BLaER1 treated with 17β-estradiol and CSF1 and Interleukin-3, amounts not matched to agents 10 nM and 100 nM (cell line): ENCODE measurements around the gene GABRG3.

Experiments
- H3K27ac ChIP-seq, 11 experiments: shearing (Covaris generic); formaldehyde crosslinking; 2 replicates each; pipeline ENCODE4 v1.8.1; 2022
- H3K27me3 ChIP-seq, 11 experiments: shearing (Covaris generic); formaldehyde crosslinking; 2 replicates each; pipeline ENCODE4 v1.8.1; 2022
- H3K36me3 ChIP-seq, 11 experiments: shearing (Covaris generic); formaldehyde crosslinking; 2 replicates each; pipeline ENCODE4 v1.8.1; 2022
- H3K4me1 ChIP-seq, 10 experiments: shearing (Covaris generic); formaldehyde crosslinking; 2 replicates each; pipeline ENCODE4 v1.8.1; 2022
- H3K4me2 ChIP-seq, 11 experiments: shearing (Covaris generic); formaldehyde crosslinking; 2 replicates each; pipeline ENCODE4 v1.8.1; 2022
- H3K4me3 ChIP-seq, 10 experiments: shearing (Covaris generic); formaldehyde crosslinking; 2 replicates each; pipeline ENCODE4 v1.8.1; 2022
- H3K9ac ChIP-seq, 11 experiments: shearing (Covaris generic); formaldehyde crosslinking; 2 replicates each; pipeline ENCODE4 v1.8.1; 2022
- H3K9me3 ChIP-seq, 11 experiments: shearing (Covaris generic); formaldehyde crosslinking; replicated peaks in 1 of 11; 2 replicates each; pipeline ENCODE4 v1.8.1; 2022
- H4K20me1 ChIP-seq, 11 experiments: shearing (Covaris generic); formaldehyde crosslinking; 2 replicates each; pipeline ENCODE4 v1.8.1; 2022
- Cebpa-rat ChIP-seq, 11 experiments: shearing (Covaris generic); IDR thresholded peaks; 2 replicates each; pipeline ENCODE4 v1.8.1; 2022

Gene GABRG3

DNA sequence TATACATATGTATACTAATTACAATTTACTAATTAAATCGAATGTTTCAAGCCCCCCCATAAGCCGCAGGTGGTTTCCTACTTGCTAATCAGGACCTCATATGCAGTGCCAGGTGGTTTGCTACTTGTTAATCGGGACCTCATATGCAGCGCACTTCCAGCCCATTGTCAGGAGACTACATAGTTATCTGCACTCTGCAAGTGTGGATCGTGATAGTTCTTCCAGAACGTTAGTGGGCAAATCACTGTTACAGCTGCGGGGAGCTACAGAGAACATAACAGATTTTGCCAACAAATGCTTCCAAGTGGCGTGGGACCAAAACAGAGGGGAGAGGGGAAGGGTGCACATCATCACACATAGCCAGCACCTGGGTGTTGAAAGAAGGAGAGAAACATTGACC is 558.4 kb downstream of the GABRG3 start:
- no peak overlapping the region for H3K9ac ChIP-seq
- no peaks in the 10 kb centered on the region for H3K27me3 ChIP-seq
- no peaks in the 10 kb centered on the region for H3K36me3 ChIP-seq
- peaks cover 0 to 16% (median 6%) of the 10 kb centered on the region in 11 experiments; a peak in 12 of 22 replicates for H3K9me3 ChIP-seq
- no peak for TF ChIP-seq Cebpa-rat (IDR thresholded peaks at IDR 0.05)
- H3K4me1 ChIP-seq = no peaks in the 10 kb centered on the region
- H3K4me2 ChIP-seq = no peak overlapping the region
- no peak overlapping the region for H3K4me3 ChIP-seq
- no peak overlapping the region for H3K27ac ChIP-seq
- no peaks in the 10 kb centered on the region for H4K20me1 ChIP-seq

DNA sequence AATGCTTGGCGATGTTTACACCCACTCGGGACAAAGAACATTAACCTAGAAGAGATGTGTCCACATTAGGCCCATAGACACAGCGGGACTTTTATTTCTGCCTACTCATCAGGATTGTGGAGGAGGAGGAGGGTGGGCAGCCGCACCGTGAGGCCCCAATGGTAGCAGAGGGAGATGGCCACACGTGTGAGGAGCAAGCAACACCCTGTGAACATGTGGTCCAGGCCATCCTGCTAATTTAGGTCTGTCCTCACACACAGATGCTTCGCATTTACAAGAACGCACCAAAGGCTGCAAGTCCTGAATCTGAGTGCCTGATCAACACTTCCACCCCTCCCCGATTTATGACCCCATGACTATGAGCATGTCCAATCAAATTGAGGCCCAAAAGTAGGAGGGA is 560.0 kb downstream of the GABRG3 start:
- no peak overlapping the region for H3K9ac ChIP-seq
- no peaks in the 10 kb centered on the region for H4K20me1 ChIP-seq
- no peaks in the 10 kb centered on the region for H3K36me3 ChIP-seq
- H3K4me2 ChIP-seq = no peak overlapping the region
- no peak for TF ChIP-seq Cebpa-rat (IDR thresholded peaks at IDR 0.05)
- no peaks in the 10 kb centered on the region for H3K27me3 ChIP-seq
- H3K4me1 ChIP-seq = peaks cover 0 to 6% (median 0%) of the 10 kb centered on the region in 10 experiments; a peak in 1 of 20 replicates
- H3K27ac ChIP-seq = no peak overlapping the region
- peaks cover 0 to 15% (median 0%) of the 10 kb centered on the region in 11 experiments; a peak in 5 of 22 replicates for H3K9me3 ChIP-seq
- H3K4me3 ChIP-seq = no peak overlapping the region

DNA sequence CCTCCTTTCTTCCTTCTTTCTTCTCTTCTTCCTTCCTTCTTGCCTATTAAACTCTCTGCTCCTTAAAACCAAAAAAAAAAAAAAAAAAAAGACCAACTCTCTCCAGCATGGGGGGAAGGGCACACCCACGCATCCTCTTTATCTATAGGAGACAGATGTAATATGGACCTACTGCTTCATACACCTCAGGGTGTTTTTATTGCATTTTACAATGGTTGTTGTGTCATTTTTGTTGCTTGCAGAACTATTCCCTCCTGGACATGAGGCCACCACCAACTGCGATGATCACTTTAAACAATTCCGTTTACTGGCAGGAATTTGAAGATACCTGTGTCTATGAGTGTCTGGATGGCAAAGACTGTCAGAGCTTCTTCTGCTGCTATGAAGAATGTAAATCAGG is 561.4 kb downstream of the GABRG3 start:
- no peaks in the 10 kb centered on the region for H4K20me1 ChIP-seq
- no peak overlapping the region for H3K9ac ChIP-seq
- H3K4me1 ChIP-seq = peaks cover 0 to 6% (median 0%) of the 10 kb centered on the region in 10 experiments; a peak in 1 of 20 replicates
- H3K36me3 ChIP-seq = no peaks in the 10 kb centered on the region
- H3K27ac ChIP-seq = no peak overlapping the region
- H3K4me2 ChIP-seq = no peak overlapping the region
- TF ChIP-seq Cebpa-rat (IDR thresholded peaks at IDR 0.05) = no peak
- no peaks in the 10 kb centered on the region for H3K27me3 ChIP-seq
- peaks cover 0 to 3% (median 0%) of the 10 kb centered on the region in 11 experiments; a peak in 4 of 22 replicates for H3K9me3 ChIP-seq
- H3K4me3 ChIP-seq = no peak overlapping the region

DNA sequence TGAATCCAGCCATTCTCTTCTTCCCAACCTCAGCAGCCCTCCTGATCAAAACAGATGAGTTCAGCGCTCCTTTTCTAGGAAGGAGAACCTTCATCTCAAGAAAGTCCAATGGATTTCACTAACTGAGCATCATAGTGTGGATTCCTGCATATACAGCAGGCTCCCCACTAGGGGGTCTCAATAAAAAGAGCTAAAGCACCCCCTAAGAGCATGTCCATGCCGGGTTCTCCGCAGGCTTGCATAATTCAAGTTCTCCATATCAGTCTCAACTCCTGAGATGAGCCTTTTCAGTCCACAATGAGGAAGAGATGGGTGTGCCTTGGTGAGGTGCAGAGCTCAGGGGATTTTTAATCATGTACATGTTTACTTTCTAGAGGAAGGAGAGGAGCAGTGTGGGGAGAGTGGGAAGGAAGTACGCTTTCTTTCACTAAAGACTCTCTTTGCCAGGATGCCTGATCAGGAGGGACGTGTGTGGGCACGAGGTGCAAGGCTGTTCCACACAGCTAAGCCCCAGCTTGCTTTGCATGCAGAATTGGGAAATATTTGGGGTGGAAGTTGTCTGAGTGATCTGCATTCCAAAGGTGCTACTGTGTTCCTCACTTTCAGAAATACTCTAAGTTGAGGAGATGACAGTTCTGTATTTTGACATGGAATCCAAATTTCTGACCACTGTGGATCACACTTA is 564.6 kb downstream of the GABRG3 start:
- Histone ChIP-seq H3K4me3 (no peak overlapping the region), H3K27me3 (no peaks in the 10 kb centered on the region), H3K27ac (no peak overlapping the region), H4K20me1 (no peaks in the 10 kb centered on the region), H3K4me2 (no peak overlapping the region; a peak in 1 of 22 replicates), H3K9me3 (no peaks in the 10 kb centered on the region), H3K36me3 (no peaks in the 10 kb centered on the region), H3K4me1 (peaks cover 0 to 6% (median 0%) of the 10 kb centered on the region in 10 experiments; a peak in 1 of 20 replicates), H3K9ac (no peak overlapping the region)
- no peak for TF ChIP-seq Cebpa-rat (IDR thresholded peaks at IDR 0.05)

DNA sequence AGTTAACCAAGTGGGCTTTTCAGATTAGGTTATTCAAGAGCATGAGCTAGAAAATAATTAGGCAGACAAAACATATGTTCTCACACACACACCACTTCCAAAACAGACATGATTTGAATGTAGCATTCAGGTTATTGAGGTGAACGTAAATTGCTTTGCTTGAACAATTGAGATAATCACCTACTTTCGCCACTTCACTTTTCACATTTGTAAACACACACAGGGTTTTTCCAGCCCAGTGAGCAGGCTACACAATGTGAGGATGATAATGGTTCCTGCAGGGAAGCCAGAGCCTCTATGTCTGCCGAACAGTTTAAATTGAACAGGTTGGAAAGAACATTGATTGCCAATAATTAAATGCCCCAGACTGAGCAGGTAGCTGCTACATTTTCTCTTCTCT is 567.3 kb downstream of the GABRG3 start:
- H3K4me1 ChIP-seq = peaks cover 0 to 6% (median 0%) of the 10 kb centered on the region in 10 experiments; a peak in 1 of 20 replicates
- H3K27me3 ChIP-seq = no peaks in the 10 kb centered on the region
- H3K9me3 ChIP-seq = peaks cover 0 to 13% (median 10%) of the 10 kb centered on the region in 11 experiments; a peak in 12 of 22 replicates
- TF ChIP-seq Cebpa-rat (IDR thresholded peaks at IDR 0.05) = no peak
- H3K27ac ChIP-seq = no peak overlapping the region
- no peaks in the 10 kb centered on the region for H3K36me3 ChIP-seq
- H3K4me3 ChIP-seq = no peak overlapping the region
- H4K20me1 ChIP-seq = no peaks in the 10 kb centered on the region
- no peak overlapping the region for H3K9ac ChIP-seq
- H3K4me2 ChIP-seq = no peak overlapping the region

DNA sequence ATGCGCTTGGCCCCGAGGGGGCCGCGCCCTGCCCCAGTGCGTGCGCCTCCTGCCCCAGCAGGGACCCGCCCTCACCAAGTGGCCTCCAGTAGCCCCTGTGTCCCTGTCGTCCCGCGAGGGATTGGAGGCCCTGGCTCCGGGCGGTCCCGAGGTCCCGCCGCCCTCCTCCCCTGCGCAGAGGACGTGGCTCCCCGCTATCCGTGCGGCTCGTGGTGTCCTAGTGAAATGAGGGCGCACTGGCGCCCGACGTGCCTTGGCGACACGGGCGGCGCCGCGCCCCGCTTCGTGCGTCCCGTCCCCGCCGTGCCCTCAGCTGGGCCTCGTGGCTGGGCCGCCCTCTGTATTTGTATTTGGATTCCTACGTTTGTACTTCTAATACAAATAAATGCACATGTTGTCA is 570.6 kb downstream of the GABRG3 start:
- Histone ChIP-seq H3K27ac (no peak overlapping the region), H3K9me3 (peaks cover 0 to 13% (median 10%) of the 10 kb centered on the region in 11 experiments; a peak in 12 of 22 replicates), H3K4me3 (no peak overlapping the region), H3K9ac (no peak overlapping the region), H4K20me1 (no peaks in the 10 kb centered on the region), H3K4me2 (no peak overlapping the region), H3K27me3 (no peaks in the 10 kb centered on the region), H3K4me1 (no peaks in the 10 kb centered on the region), H3K36me3 (no peaks in the 10 kb centered on the region)
- no peak for TF ChIP-seq Cebpa-rat (IDR thresholded peaks at IDR 0.05)

DNA sequence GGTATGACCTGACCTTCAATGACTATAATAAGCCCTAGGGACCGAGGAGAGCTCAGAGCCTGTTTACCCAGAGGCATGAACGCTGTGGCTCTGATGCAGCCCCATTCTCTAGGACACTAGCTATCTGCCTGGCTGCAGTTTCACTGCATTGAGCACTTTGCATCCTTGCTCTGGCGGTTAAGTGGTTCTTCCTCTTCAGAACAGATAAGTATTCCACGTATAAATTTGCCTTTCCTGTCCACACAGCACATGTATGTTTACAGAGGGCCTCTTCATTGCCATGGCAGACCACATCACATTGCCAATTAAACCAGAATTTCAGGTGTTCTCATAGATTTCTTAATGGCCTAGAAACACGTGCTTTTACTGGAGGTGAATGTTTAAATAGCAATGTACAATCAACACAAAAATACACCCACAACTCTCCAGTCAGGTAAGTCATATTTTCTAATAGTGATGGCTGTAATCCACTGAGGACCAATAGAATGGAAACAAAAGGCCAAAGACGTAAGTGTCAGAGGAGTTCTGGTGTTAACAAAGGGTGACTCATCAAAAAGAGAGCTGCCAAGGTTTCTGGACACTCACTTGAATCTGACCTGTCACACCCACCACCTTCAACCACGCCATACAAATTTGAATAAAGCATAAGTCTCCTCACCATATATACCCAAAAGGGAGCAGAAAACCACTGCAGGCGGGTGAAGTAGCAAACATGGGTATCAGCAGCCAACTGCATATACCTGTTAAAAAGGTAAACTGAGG is 574.7 kb downstream of the GABRG3 start:
- TF ChIP-seq Cebpa-rat (IDR thresholded peaks at IDR 0.05) = no peak

DNA sequence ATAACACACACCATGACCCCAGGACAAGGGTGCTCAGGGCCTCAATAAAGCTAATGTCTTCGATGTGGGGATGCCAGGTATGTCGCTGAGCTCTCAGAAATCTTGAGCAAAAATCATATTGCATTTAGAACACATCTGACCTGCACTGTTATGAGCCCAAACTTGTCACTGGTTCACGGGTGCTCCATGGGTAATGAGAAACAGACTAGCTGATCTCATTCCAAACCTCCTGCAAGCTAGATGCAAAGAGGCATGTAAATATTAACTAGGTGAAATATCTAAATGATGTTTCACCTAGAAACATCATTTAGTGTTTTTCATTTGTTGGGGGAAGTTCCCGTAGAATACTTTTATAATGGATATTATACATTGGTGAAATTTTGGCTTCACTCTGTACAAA is 578.8 kb downstream of the GABRG3 start:
- Histone ChIP-seq H3K27me3 (no peaks in the 10 kb centered on the region), H4K20me1 (no peaks in the 10 kb centered on the region), H3K9ac (no peak overlapping the region), H3K4me2 (no peak overlapping the region), H3K4me3 (no peak overlapping the region), H3K27ac (no peak overlapping the region), H3K9me3 (no peaks in the 10 kb centered on the region), H3K36me3 (no peaks in the 10 kb centered on the region), H3K4me1 (no peaks in the 10 kb centered on the region)
- no peak for TF ChIP-seq Cebpa-rat (IDR thresholded peaks at IDR 0.05)

More for the DNA sequence above, 574.7 kb downstream of the GABRG3 start:
- Histone ChIP-seq H3K9ac (no peak overlapping the region), H3K27ac (no peak overlapping the region), H3K4me3 (no peak overlapping the region), H4K20me1 (no peaks in the 10 kb centered on the region), H3K4me1 (no peaks in the 10 kb centered on the region), H3K4me2 (no peak overlapping the region), H3K27me3 (no peaks in the 10 kb centered on the region), H3K9me3 (peaks cover 0 to 13% (median 10%) of the 10 kb centered on the region in 11 experiments; a peak in 12 of 22 replicates), H3K36me3 (no peaks in the 10 kb centered on the region)

DNA sequence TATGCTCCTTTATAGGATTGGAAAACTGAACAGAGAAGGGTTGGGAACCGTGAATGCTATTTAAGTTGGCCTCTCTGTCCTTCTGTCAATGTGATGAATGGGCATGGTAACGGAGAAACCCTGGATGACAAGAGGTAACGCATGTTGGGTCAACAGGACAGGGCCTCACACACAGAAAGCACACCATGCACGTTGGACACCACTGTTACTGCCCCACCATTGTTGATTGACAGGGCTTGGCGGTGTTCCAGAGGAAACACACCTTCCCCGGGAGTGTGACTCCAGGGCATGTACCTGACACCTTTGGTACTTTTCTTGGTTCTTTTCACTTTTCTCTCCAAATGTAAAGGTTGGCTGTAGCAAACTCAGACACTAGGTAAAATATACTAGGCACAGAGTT is 579.7 kb downstream of the GABRG3 start:
- Histone ChIP-seq H3K36me3 (no peaks in the 10 kb centered on the region), H3K4me3 (no peak overlapping the region), H3K4me2 (no peak overlapping the region), H3K9me3 (no peaks in the 10 kb centered on the region), H3K27ac (no peak overlapping the region), H3K27me3 (no peaks in the 10 kb centered on the region), H4K20me1 (no peaks in the 10 kb centered on the region), H3K9ac (no peak overlapping the region), H3K4me1 (no peaks in the 10 kb centered on the region)
- TF ChIP-seq Cebpa-rat (IDR thresholded peaks at IDR 0.05) = no peak
